ENCODE measurements around the gene NECTIN1. TPM values are rescaled to one million over a fixed set of nuclear protein-coding genes. Genes with fewer than 3 reads are reported as not detected.
"Not testable (repeated sequence)": the region's sequence is repeated elsewhere in the genome, so short reads cannot be mapped to it uniquely, and the experiment has no call there.

Gene NECTIN1
- total and polyA plus RNA-seq, 2 experiments from 2014 or later = 1.0 to 5.2 TPM

- Histone ChIP-seq H3K4me2 (ENCODE audit: unreplicated experiment) (no peak overlapping the region), H3K36me3 (ENCODE audit: low read depth) (no peaks in the 10 kb centered on the region), H2AFZ (no peak overlapping the region), H3K4me3 (no peak overlapping the region), H3K79me2 (ENCODE audit: insufficient read depth) (no peaks in the 10 kb centered on the region), H3K4me1 (ENCODE audit: insufficient read depth) (peaks cover 8% of the 10 kb centered on the region), H3K9me3 (ENCODE audit: low read depth) (no peaks in the 10 kb centered on the region), H3K9ac (no peak overlapping the region), H3K27ac (no peak overlapping the region), H3F3A (ENCODE audit: insufficient read depth) (no peaks in the 10 kb centered on the region; the same call in 1 of the 2 replicates), H4K20me1 (ENCODE audit: insufficient read depth) (no peaks in the 10 kb centered on the region), H3K9me2 (ENCODE audit: insufficient read depth) (no peaks in the 10 kb centered on the region), H3K27me3 (replicated peaks; ENCODE audit: insufficient read depth) (peaks cover 17% of the 10 kb centered on the region)
- TF ChIP-seq EZH2 (IDR thresholded peaks at IDR 0.05; ENCODE audit: insufficient read depth, poor library complexity, severe bottlenecking) (no peak), EZH2phosphoT487 (IDR thresholded peaks at IDR 0.05; ENCODE audit: insufficient read depth, low read depth) (no peak)
- no peak for DNase-seq
- WGBS, 2 experiments (ENCODE audit: low coverage in 1 of 2, low lambda C conversion rate in 2 of 2, missing lambda C conversion rate in 2 of 2) = 55 to 61% methylated on average over 23 to 26 of the region's 28 CpGs
- in situ Hi-C loops (cut with MboI) = no loop called here
These were observed 126.1 kb downstream of the NECTIN1 start for GRCh38 chr11:119602745-119603373.

DNA sequence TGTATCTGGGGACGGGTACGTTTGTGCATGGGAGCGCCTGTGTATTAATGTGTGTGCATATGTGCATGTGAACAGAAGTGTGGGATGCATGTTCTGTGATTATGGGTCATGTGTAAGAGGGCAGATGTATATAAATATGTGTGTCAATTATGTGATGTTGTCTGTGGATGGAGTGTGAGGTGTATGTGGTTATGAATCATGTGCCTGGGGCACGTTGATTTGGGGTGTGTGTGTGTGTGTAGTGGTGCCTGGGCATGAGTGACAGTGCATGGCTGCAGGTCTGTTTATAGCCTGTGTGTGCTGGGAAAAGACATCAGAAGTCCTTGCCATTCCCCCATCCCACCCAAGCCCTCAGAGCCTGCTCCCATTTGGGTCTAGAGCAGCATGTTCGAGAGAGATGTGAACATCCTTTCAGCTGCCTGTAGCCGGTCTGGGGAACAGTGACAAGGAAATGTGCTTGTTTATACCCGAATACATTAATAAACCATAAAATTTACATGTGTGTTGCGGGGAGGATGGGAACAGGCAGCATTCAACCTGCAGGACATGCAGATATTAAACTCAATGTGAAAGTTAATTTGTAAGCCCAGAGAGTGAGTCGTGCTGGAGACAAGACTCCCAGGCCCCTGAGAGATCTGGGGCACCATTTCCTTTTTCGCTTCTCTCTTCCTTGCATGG lies 129.0 kb downstream of the NECTIN1 start:
- WGBS, 2 experiments (ENCODE audit: low coverage in 1 of 2, low lambda C conversion rate in 2 of 2, missing lambda C conversion rate in 2 of 2) = 78% methylated on average over 10 of the region's 10 CpGs
- no peaks in the 10 kb centered on the region for H3K9me3 ChIP-seq (ENCODE audit: low read depth)
- no peaks in the 10 kb centered on the region for H3K9me2 ChIP-seq (ENCODE audit: insufficient read depth)
- no peaks in the 10 kb centered on the region for H3K27me3 ChIP-seq (replicated peaks; ENCODE audit: insufficient read depth)
- H3K27ac ChIP-seq = no peak overlapping the region
- no peak overlapping the region for H2AFZ ChIP-seq
- DNase-seq = no peak
- TF ChIP-seq EZH2phosphoT487 (IDR thresholded peaks at IDR 0.05; ENCODE audit: insufficient read depth, low read depth) (no peak), EZH2 (IDR thresholded peaks at IDR 0.05; ENCODE audit: insufficient read depth, poor library complexity, severe bottlenecking) (no peak)
- no peaks in the 10 kb centered on the region for H4K20me1 ChIP-seq (ENCODE audit: insufficient read depth)
- H3K9ac ChIP-seq = no peak overlapping the region
- H3K79me2 ChIP-seq (ENCODE audit: insufficient read depth) = no peaks in the 10 kb centered on the region
- H3K4me2 ChIP-seq (ENCODE audit: unreplicated experiment) = no peak overlapping the region
- no peak overlapping the region for H3K4me3 ChIP-seq
- in situ Hi-C loops (cut with MboI) = no loop called here
- no peaks in the 10 kb centered on the region for H3K36me3 ChIP-seq (ENCODE audit: low read depth)
- H3F3A ChIP-seq (ENCODE audit: insufficient read depth) = peaks cover 8% of the 10 kb centered on the region
- peaks cover 23% of the 10 kb centered on the region for H3K4me1 ChIP-seq (ENCODE audit: insufficient read depth)

GRCh38 chr11:119595941-119596340 lies 133.1 kb downstream of the NECTIN1 start:
- H3K27me3 ChIP-seq (replicated peaks; ENCODE audit: insufficient read depth); H3K9me3 ChIP-seq (ENCODE audit: low read depth); H3K9ac ChIP-seq; H3K9me2 ChIP-seq (ENCODE audit: insufficient read depth); H2AFZ ChIP-seq; H3K79me2 ChIP-seq (ENCODE audit: insufficient read depth); H3K27ac ChIP-seq; DNase-seq; H3K36me3 ChIP-seq (ENCODE audit: low read depth); H3K4me3 ChIP-seq; in situ Hi-C loops (cut with MboI); H3K4me2 ChIP-seq (ENCODE audit: unreplicated experiment); H4K20me1 ChIP-seq (ENCODE audit: insufficient read depth): not testable (repeated sequence)
- Histone ChIP-seq H3K4me1 (ENCODE audit: insufficient read depth) (peaks cover 32% of the 10 kb centered on the region), H3F3A (ENCODE audit: insufficient read depth) (peaks cover 17% of the 10 kb centered on the region)
- WGBS, 2 experiments (ENCODE audit: low coverage in 1 of 2, low lambda C conversion rate in 2 of 2, missing lambda C conversion rate in 2 of 2) = 71 to 74% methylated on average over 2 of the region's 2 CpGs

DNA sequence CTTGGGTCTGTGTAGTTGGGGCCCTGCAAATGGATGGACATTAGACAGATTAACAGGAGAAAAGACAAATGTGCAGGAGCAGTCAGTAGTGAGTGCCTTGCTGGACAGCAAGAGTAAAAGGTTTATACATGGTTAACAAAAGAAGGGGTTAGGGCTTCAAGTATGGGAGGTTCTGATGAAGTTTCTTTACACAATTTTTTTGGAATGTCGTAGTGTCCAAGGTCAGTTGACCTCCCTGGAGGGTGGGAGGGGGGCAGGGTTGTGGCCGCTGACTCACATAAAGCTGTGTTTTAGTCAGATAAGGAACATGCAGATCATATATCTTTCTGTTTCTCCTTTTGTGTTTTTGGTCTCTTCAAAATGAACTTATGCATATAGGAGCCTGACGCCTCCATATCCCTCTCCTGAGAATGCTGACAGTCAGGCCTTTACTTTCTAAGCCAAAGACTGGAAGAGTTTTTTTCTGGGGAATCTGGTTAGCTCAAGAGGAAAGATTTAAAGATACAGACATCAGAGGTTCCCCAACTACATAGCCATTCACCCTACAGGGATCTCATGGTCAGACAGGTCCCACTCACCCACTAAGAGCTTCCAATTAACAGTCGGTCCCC lies 134.3 kb downstream of the NECTIN1 start:
- no peak overlapping the region for H3K9ac ChIP-seq
- H3K27me3 ChIP-seq (replicated peaks; ENCODE audit: insufficient read depth) = no peaks in the 10 kb centered on the region
- H3K79me2 ChIP-seq (ENCODE audit: insufficient read depth) = no peaks in the 10 kb centered on the region
- peaks cover 17% of the 10 kb centered on the region for H3F3A ChIP-seq (ENCODE audit: insufficient read depth)
- no peaks in the 10 kb centered on the region for H3K9me3 ChIP-seq (ENCODE audit: low read depth)
- no peak overlapping the region for H3K4me3 ChIP-seq
- peaks cover 37% of the 10 kb centered on the region for H3K4me1 ChIP-seq (ENCODE audit: insufficient read depth)
- H3K4me2 ChIP-seq (ENCODE audit: unreplicated experiment) = peak overlapping the region; percentile 44
- in situ Hi-C loops (cut with MboI) = no loop called here
- TF ChIP-seq EZH2 (IDR thresholded peaks at IDR 0.05; ENCODE audit: insufficient read depth, poor library complexity, severe bottlenecking) (no peak), EZH2phosphoT487 (IDR thresholded peaks at IDR 0.05; ENCODE audit: insufficient read depth, low read depth) (no peak)
- H4K20me1 ChIP-seq (ENCODE audit: insufficient read depth) = no peaks in the 10 kb centered on the region
- no peaks in the 10 kb centered on the region for H3K9me2 ChIP-seq (ENCODE audit: insufficient read depth)
- no peak overlapping the region for H2AFZ ChIP-seq
- DNase-seq = peak; percentile 64
- no peaks in the 10 kb centered on the region for H3K36me3 ChIP-seq (ENCODE audit: low read depth)
- 23 to 26% methylated on average over 4 of the region's 4 CpGs for WGBS, 2 experiments (ENCODE audit: low coverage in 1 of 2, low lambda C conversion rate in 2 of 2, missing lambda C conversion rate in 2 of 2)
- H3K27ac ChIP-seq = peak overlapping the region; percentile 8
